K562 (cell line): ENCODE measurements around the gene PRDM11. TPM values are rescaled to one million over a fixed set of nuclear protein-coding genes. Genes with fewer than 3 reads are reported as not detected.
A peak's percentile ranks its signal among the peaks of the same experiment; 100 is the strongest.

Experiments
- ATAC-seq: fragments of 200-7000 bp; cut with Tn5 transposase; 3 replicates; pipeline ENCODE4 v1.9.1; 2020; ENCODE audit warnings: moderate library complexity
- BruUV-seq: library from RNA; stranded (reverse); fragments of 400-500 nt; replicated peaks from 2 replicates; lab custom pipeline; 2021; lab: Mats Ljungman, UMichigan
- CTCF ChIA-PET: fragments of 300-600 bp; formaldehyde crosslinking; extraction: SDS; loops from one replicate; lab custom pipeline; 2021; ENCODE audit warnings: low intra/inter-chr PET ratio; lab: Yijun Ruan, JAX
- POLR2A ChIA-PET: fragments of 300-600, 350-650 bp; sonication (Branson Sonifier 250); formaldehyde crosslinking; extraction: SDS; loops from one replicate; lab custom pipeline; 2021; ENCODE audit warnings: antibody characterized with exemption, inconsistent platforms; lab: Yijun Ruan, JAX
- DNase-seq, 4 experiments: peaks; one replicate each; pipeline versions ENCODE4 v3.0.0 to v3.0.0-alpha.2; 2011 to 2018; ENCODE audit warnings: low spot score in 3 of 4, mixed read lengths in 3 of 4; ENCODE audit errors: extremely low read depth in 1 of 4
- FAIRE-seq: peaks from 2 replicates; lab custom pipeline; 2011; peaks lifted over from hg19 to GRCh38; lab: Jason Lieb, UNC
- H2AFZ ChIP-seq: 2 replicates; pipeline ENCODE4 v1.6.0; 2011; ENCODE audit warnings: low read depth, low read length, control low read depth, inconsistent platforms
- H3K27ac ChIP-seq: fragments of 200-600 bp; 3 replicates; pipeline ENCODE4 v1.8.0; 2011; ENCODE audit warnings: low read depth, mild to moderate bottlenecking, control low read depth, inconsistent platforms, low read length, moderate library complexity, mixed read lengths; ENCODE audit errors: extremely low read depth
- H3K27me3 ChIP-seq, 2 experiments: fragments of 300-600 bp in 1 of 2; 2 replicates in 1 of 2; 3 replicates in 1 of 2; pipeline versions ENCODE4 v1.6.0 to v1.8.0; 2011; ENCODE audit warnings: inconsistent platforms in 2 of 2, low read length in 2 of 2, mild to moderate bottlenecking in 1 of 2, mixed read lengths in 1 of 2, moderate library complexity in 1 of 2; ENCODE audit not compliant: control insufficient read depth in 2 of 2, insufficient read depth in 2 of 2
- H3K36me3 ChIP-seq: fragments of 300-600 bp; 3 replicates; pipeline ENCODE4 v1.8.0; 2011; ENCODE audit warnings: mild to moderate bottlenecking, low read length, inconsistent platforms; ENCODE audit not compliant: control insufficient read depth, insufficient read depth
- H3K4me1 ChIP-seq, 2 experiments: fragments of 200-600 bp in 1 of 2; replicated peaks in 1 of 2; 2 replicates in 1 of 2; 3 replicates in 1 of 2; pipeline versions ENCODE4 v1.5.1 to v1.8.0; 2011; ENCODE audit warnings: inconsistent platforms in 2 of 2, low read length in 2 of 2, mild to moderate bottlenecking in 1 of 2, mixed read lengths in 1 of 2, moderate library complexity in 1 of 2; ENCODE audit not compliant: control insufficient read depth in 2 of 2, insufficient read depth in 2 of 2
- H3K4me2 ChIP-seq: 2 replicates; pipeline ENCODE4 v1.6.1; 2011; ENCODE audit warnings: low read length, control low read depth, inconsistent platforms, mixed read lengths; ENCODE audit not compliant: insufficient read depth
- H3K4me3 ChIP-seq: fragments of 200-600 bp; sonication (generic), shearing (Covaris generic); 2 replicates; pipeline ENCODE4 v1.5.1; 2016; ENCODE audit warnings: control low read depth, inconsistent platforms
- H3K79me2 ChIP-seq: fragments of 200-600 bp; 3 replicates; pipeline ENCODE4 v1.8.0; 2011; ENCODE audit warnings: low read length, inconsistent platforms; ENCODE audit not compliant: control insufficient read depth, insufficient read depth
- H3K9ac ChIP-seq, 2 experiments: 2 replicates each; pipeline versions ENCODE4 v1.6.0 to v1.6.1; 2011; ENCODE audit warnings: low read depth in 2 of 2, low read length in 2 of 2, control low read depth in 1 of 2, inconsistent platforms in 1 of 2, mild to moderate bottlenecking in 1 of 2, mixed read lengths in 1 of 2; ENCODE audit not compliant: insufficient read depth in 1 of 2
- H3K9me1 ChIP-seq: one replicate; pipeline ENCODE4 v1.6.0; 2011; ENCODE audit warnings: inconsistent platforms, mild to moderate bottlenecking, low read length, moderate library complexity; ENCODE audit not compliant: control insufficient read depth, insufficient read depth
- H3K9me3 ChIP-seq: replicated peaks from 2 replicates; pipeline ENCODE4 v1.5.1; 2011; ENCODE audit warnings: low read depth, low read length, inconsistent platforms; ENCODE audit not compliant: control insufficient read depth, insufficient read depth
- H4K20me1 ChIP-seq: replicated peaks from 2 replicates; pipeline ENCODE4 v1.6.1; 2011; ENCODE audit warnings: low read length, inconsistent platforms, mixed read lengths; ENCODE audit not compliant: control insufficient read depth, insufficient read depth
- ARHGAP35 ChIP-seq: fragments of 450-650 bp; IDR thresholded peaks from 2 replicates; pipeline ENCODE4 v1.6.1; 2018; ENCODE audit not compliant: partially characterized antibody
- BCOR ChIP-seq: fragments of 450-650 bp; IDR thresholded peaks from 2 replicates; pipeline ENCODE4 v1.6.1; 2016
- ELF4 ChIP-seq: fragments of 450-650 bp; formaldehyde crosslinking; IDR thresholded peaks from 2 replicates; pipeline ENCODE4 v1.4.0; 2022; ENCODE audit warnings: missing genetic modification characterization
- GTF2E2 ChIP-seq: fragments of 200-800 bp; sonication (Bioruptor generic); IDR thresholded peaks from 2 replicates; pipeline ENCODE4 v1.6.1; 2016; ENCODE audit warnings: missing genetic modification characterization, missing compliant biosample characterization
- HDGF ChIP-seq: fragments of 450-650 bp; IDR thresholded peaks from 2 replicates; pipeline ENCODE4 v1.6.1; 2016
- MTA1 ChIP-seq: fragments of 450-650 bp; IDR thresholded peaks from 2 replicates; pipeline ENCODE4 v1.6.1; 2017; ENCODE audit warnings: borderline replicate concordance
- MYBL2 ChIP-seq, 2 experiments: fragments of 450-650 bp in 1 of 2; sonication (generic) in 1 of 2; formaldehyde crosslinking in 1 of 2; IDR thresholded peaks; 2 replicates each; pipeline versions ENCODE4 v1.6.1 to v1.8.1; 2017 to 2022; ENCODE audit warnings: borderline replicate concordance in 1 of 2, inconsistent platforms in 1 of 2, low read depth in 1 of 2, mild to moderate bottlenecking in 1 of 2, missing genetic modification reagents in 1 of 2, moderate library complexity in 1 of 2
- RBM25 ChIP-seq: fragments of 200-400 bp; formaldehyde crosslinking; IDR thresholded peaks from 2 replicates; pipeline ENCODE4 v1.6.1; 2018; ENCODE audit warnings: low read length, low read depth, moderate library complexity; ENCODE audit not compliant: severe bottlenecking
- SMAD4 ChIP-seq: fragments of 250-450 bp; sonication (Bioruptor Pico); conservative IDR thresholded peaks from 2 replicates; pipeline ENCODE4 v1.8.0; 2021; ENCODE audit warnings: inconsistent platforms, mild to moderate bottlenecking, moderate library complexity
- XRCC5 ChIP-seq: fragments of 200-400 bp; formaldehyde crosslinking; IDR thresholded peaks from 2 replicates; pipeline ENCODE4 v1.6.1; 2017; ENCODE audit warnings: low read depth, mild to moderate bottlenecking, low read length
- ZFP36 ChIP-seq: fragments of 150-350 bp; IDR thresholded peaks from 2 replicates; pipeline ENCODE4 v1.6.1; 2018; ENCODE audit warnings: low read length, low read depth; ENCODE audit not compliant: partially characterized antibody
- ZNF165 ChIP-seq: fragments of 250-450 bp; sonication (Bioruptor Pico); IDR thresholded peaks from 2 replicates; pipeline ENCODE4 v1.4.0; 2020; ENCODE audit warnings: borderline replicate concordance
- ZNF311 ChIP-seq: fragments of 250-450 bp; sonication (Bioruptor Pico); IDR thresholded peaks from 2 replicates; pipeline ENCODE4 v1.4.0; 2020; ENCODE audit warnings: mild to moderate bottlenecking, moderate library complexity
- WGBS: fragments of 100-300 bp; shearing (Covaris generic); methylation state at CpG from one replicate; pipeline ENCODE4 v1.1.6; 2016; ENCODE audit warnings: low coverage, mixed read lengths; ENCODE audit not compliant: insufficient coverage; ENCODE audit errors: missing lambda C conversion rate; 5-methylcytosine and 5-hydroxymethylcytosine counted together
- in situ Hi-C: fragments of 300-500 bp; cut with MboI; formaldehyde crosslinking; loops from 4 replicates; pipeline ENCODE4 v1.15.0; 2018; ENCODE audit warnings: inconsistent platforms, mixed read lengths
- intact Hi-C: fragments of 100-400 bp; cut with micrococcal nuclease; formaldehyde crosslinking; loops from 2 replicates; pipeline ENCODE4 v1.14.2; 2022
- polyA plus RNA-seq, 8 experiments: library from polyadenylated mRNA; depleted of rRNA in 4 of 8; stranded (reverse) in 5 of 8; unstranded in 3 of 8; fragments of >200 nt; fragmentation: Nextera tagmentation in 2 of 8; fragmentation: Illumina TruSeq in 1 of 8; extraction: Ambion mirVana in 2 of 8; extraction: Trizol in 1 of 8; gene quantifications; 2 replicates each; pipeline versions ENCODE4 v1.2.1 to v1.2.3, GENCODE V29; 2011 to 2014; ENCODE audit warnings: inconsistent platforms in 1 of 8, missing spikeins in 1 of 8
- total RNA-seq, 7 experiments: library from RNA; depleted of rRNA in 6 of 7; stranded (reverse); fragments of >200 nt in 6 of 7; fragmentation: Illumina TruSeq in 2 of 7; extraction: Trizol in 2 of 7; gene quantifications; 2 replicates each; pipeline versions ENCODE4 v1.2.1 to v1.2.3, GENCODE V29; 2011 to 2021; ENCODE audit warnings: low replicate concordance in 1 of 7

The PRDM11 gene
- total and polyA plus RNA-seq, 9 of the 15 experiments (the other 6 are each of a cell fraction or from before 2014, with no cell fraction given) = 0.01 to 1.1 (median 0.29) TPM

GRCh38 chr11:45217991-45218390 is 71.6 kb downstream of the PRDM11 start:
- Histone ChIP-seq H3K4me1 (peaks cover 0 to 4% of the 10 kb centered on the region in 2 experiments; a peak in 1 of 5 replicates), H3K79me2 (no peaks in the 10 kb centered on the region), H3K27ac (no peak overlapping the region), H3K4me3 (no peak overlapping the region), H4K20me1 (peaks cover 4% of the 10 kb centered on the region; the same call in 1 of the 2 replicates), H3K36me3 (no peaks in the 10 kb centered on the region), H2AFZ (no peak overlapping the region), H3K27me3 (peaks cover 0 to 25% of the 10 kb centered on the region in 2 experiments; a peak in 2 of 5 replicates), H3K4me2 (no peak overlapping the region), H3K9ac (no peak overlapping the region), H3K9me3 (no peaks in the 10 kb centered on the region), H3K9me1 (peaks cover 3% of the 10 kb centered on the region)
- 0% methylated on average over 2 of the region's 2 CpGs for WGBS
- FAIRE-seq (no peak), ATAC-seq (no peak), DNase-seq (no peak)
- ChIA-PET POLR2A (no interaction called here), CTCF (no interaction called here)
- no TSS peak for BruUV-seq
- TF ChIP-seq ELF4 = no peak
- no peak for TF ChIP-seq ZNF311 (CRISPR knock-in tag)
- TF ChIP-seq MTA1 = no peak
- no peak for TF ChIP-seq SMAD4 (CRISPR knock-in tag)
- TF ChIP-seq ARHGAP35 = no peak
- intact Hi-C loops (loop anchor here (10.0 kb wide), 1 partner anchor 117 kb away; no protein-coding TSS in a partner anchor), in situ Hi-C loops (no loop called here)

DNA sequence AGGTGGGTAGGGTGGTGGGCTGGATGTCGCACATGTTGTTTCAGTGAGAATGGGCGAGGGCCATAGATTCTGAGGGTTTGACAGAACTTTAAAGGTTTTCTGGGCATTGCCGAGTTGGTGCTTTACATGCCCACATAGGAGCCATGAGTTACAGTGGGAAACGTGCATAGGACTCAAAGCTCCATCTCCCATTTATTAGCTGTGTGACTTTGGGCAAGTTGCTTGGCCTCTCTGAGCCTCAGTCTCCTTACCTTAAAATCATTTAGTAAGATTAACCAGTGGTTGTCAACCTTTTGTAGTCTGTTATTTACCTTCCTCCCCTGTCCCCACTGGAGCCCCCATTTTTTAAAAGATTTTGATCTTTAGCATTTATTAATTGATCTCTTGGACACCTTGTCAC is 72.3 kb downstream of the PRDM11 start:
- Histone ChIP-seq H3K79me2 (no peaks in the 10 kb centered on the region), H3K4me2 (no peak overlapping the region), H3K27me3 (peaks cover 2 to 23% of the 10 kb centered on the region in 2 experiments; a peak in 2 of 5 replicates), H3K36me3 (no peaks in the 10 kb centered on the region), H3K9me3 (no peaks in the 10 kb centered on the region), H3K9ac (no peak overlapping the region), H3K4me3 (no peak overlapping the region), H3K9me1 (no peaks in the 10 kb centered on the region), H3K27ac (no peak overlapping the region), H4K20me1 (no peaks in the 10 kb centered on the region), H3K4me1 (peaks cover 0 to 4% of the 10 kb centered on the region in 2 experiments; a peak in 1 of 5 replicates), H2AFZ (no peak overlapping the region)
- ATAC-seq (no peak), FAIRE-seq (no peak), DNase-seq (no peak)
- WGBS = 0% methylated on average over 4 of the region's 4 CpGs
- ChIA-PET POLR2A (no interaction called here), CTCF (no interaction called here)
- intact Hi-C loops = loop anchor here (10.0 kb wide), 1 partner anchor 116 kb away; no protein-coding TSS in a partner anchor
- BruUV-seq = no TSS peak
- TF ChIP-seq GTF2E2 (tag) (no peak), RBM25 (peak; percentile 95), ZFP36 (peak; percentile 81), BCOR (peak; percentile 51; the same call in 1 of the 2 replicates), HDGF (no peak), XRCC5 (no peak), ZNF165 (CRISPR knock-in tag) (no peak), MYBL2 (IDR thresholded peaks at IDR 0.05; ENCODE audit: low read depth) (no peak), MYBL2 (CRISPR knock-in tag; IDR thresholded peaks at IDR 0.05; ENCODE audit: borderline replicate concordance) (no peak)
- in situ Hi-C loops = no loop called here
